Activated B cell treated with CpG ODN at 0.5 μM for 24 hours (primary cell): ENCODE results near the gene ESRP2. TPM values are rescaled to one million over a fixed set of nuclear protein-coding genes. Genes with fewer than 3 reads are reported as not detected.

Experiments
- ATAC-seq: fragments of 200-7000 bp; cut with Tn5 transposase; one replicate; pipeline ENCODE4 v1.10.0; 2021; ENCODE audit warnings: low read depth, mild to moderate bottlenecking, moderate library complexity
- CTCF ChIA-PET: fragments of 350-600 bp; sonication (Branson Sonifier 250); formaldehyde crosslinking; loops from one replicate; lab custom pipeline; 2021; ENCODE audit warnings: antibody characterized with exemption; lab: Charles Lee
- POLR2A ChIA-PET: fragments of 350-600 bp; sonication (Branson Sonifier 250); formaldehyde crosslinking; loops from one replicate; lab custom pipeline; 2021; ENCODE audit warnings: antibody characterized with exemption; lab: Charles Lee
- DNase-seq: peaks from one replicate; pipeline ENCODE4 v3.0.0; 2022
- H3K27ac Mint-ChIP-seq: one replicate; pipeline ENCODE4 v1.8.0; 2020; ENCODE audit warnings: mixed read lengths
- H3K27me3 Mint-ChIP-seq: one replicate; pipeline ENCODE4 v1.8.0; 2021; ENCODE audit warnings: mixed read lengths
- H3K36me3 Mint-ChIP-seq: one replicate; pipeline ENCODE4 v1.8.0; 2021; ENCODE audit warnings: low read depth, mixed read lengths
- H3K4me1 Mint-ChIP-seq: one replicate; pipeline ENCODE4 v1.8.0; 2021; ENCODE audit warnings: mixed read lengths
- H3K4me3 Mint-ChIP-seq: one replicate; pipeline ENCODE4 v1.8.0; 2020; ENCODE audit warnings: mild to moderate bottlenecking, mixed read lengths
- H3K9me3 Mint-ChIP-seq: one replicate; pipeline ENCODE4 v1.8.0; 2020; ENCODE audit warnings: mixed read lengths
- CTCF ChIP-seq: fragments of 200-600 bp; IDR thresholded peaks from one replicate; pipeline ENCODE4 v1.8.0; 2022; ENCODE audit warnings: antibody characterized with exemption, mild to moderate bottlenecking
- intact Hi-C: fragments of 100-400 bp; cut with micrococcal nuclease; formaldehyde crosslinking; loops from one replicate; pipeline ENCODE4 v1.15.1; 2024
- total RNA-seq: library from RNA; stranded (reverse); gene quantifications from 2 replicates; pipeline ENCODE4 v1.2.3, GENCODE V29; 2022

The ESRP2 gene
- total RNA-seq, 1 donor from 2014 or later, result 0.40 TPM

- Mint-ChIP-seq H3K36me3 (peaks cover 24% of the 10 kb centered on the region), H3K9me3 (no peaks in the 10 kb centered on the region), H3K27me3 (no peaks in the 10 kb centered on the region), H3K4me3 (peak overlapping the region; percentile 96), H3K27ac (peak overlapping the region; percentile 95), H3K4me1 (peaks cover 53% of the 10 kb centered on the region)
- no peak for TF ChIP-seq CTCF
- DNase-seq (no peak), ATAC-seq (peak; percentile 10)
- ChIA-PET CTCF (interaction anchor here (2.5 to 9.0 kb wide), 2 partner anchors 46 to 60 kb away, joined by 30 to 321 read pairs; partner anchors contain the start of genes PRMT7 and SLC7A6OS), POLR2A (interaction anchor here (2.4 to 5.9 kb wide), 3 partner anchors 20 to 44 kb away, joined by 8 to 104 read pairs (median 61); partner anchors contain the start of genes PRMT7 and SLC7A6OS)
- intact Hi-C loops, result loop anchor here (1.0 to 2.0 kb wide), 3 partner anchors 10 to 246 kb away; partner anchors contain the start of gene ESRP2
Measured at GRCh38 chr16:68265078-68265920, 29.4 kb upstream of the ESRP2 start.

GRCh38 chr16:68264128-68265077 lies 28.5 kb upstream of the ESRP2 start, which contains the start of gene SLC7A6:
TSS of gene SLC7A6 (plus strand) at chr16:68264526. CDS start at chr16:68274727, 10,201 bp downstream.
- H3K27me3 Mint-ChIP-seq, result no peaks in the 10 kb centered on the region
- peak; percentile 79 for ATAC-seq
- H3K9me3 Mint-ChIP-seq, result no peaks in the 10 kb centered on the region
- intact Hi-C loops, result loop anchor here (1.0 to 5.0 kb wide), 7 partner anchors 11 to 868 kb away; partner anchors contain the start of genes CHTF8, ESRP2, PLA2G15 and SLC7A6OS
- peak; percentile 91 for DNase-seq
- peak within 1 kb of the TSS; percentile 96 for H3K4me3 Mint-ChIP-seq
- ChIA-PET POLR2A (interaction anchor here (0.6 to 5.9 kb wide), 14 partner anchors 8 to 1720 kb away, joined by 3 to 104 read pairs (median 6); partner anchors contain the start of genes NFATC3, PLA2G15, PRMT7 and SLC7A6OS), CTCF (interaction anchor here (0.6 to 9.0 kb wide), 20 partner anchors 9 to 784 kb away, joined by 3 to 321 read pairs (median 4); partner anchors contain the start of genes ATP6V0D1, PLA2G15, PRMT7 and SLC7A6OS)
- H3K27ac Mint-ChIP-seq, result peak within 1 kb of the TSS; percentile 98
- peaks cover 49% of the 10 kb centered on the region for H3K4me1 Mint-ChIP-seq
- H3K36me3 Mint-ChIP-seq, result peaks cover 20% of the 10 kb centered on the region
- TF ChIP-seq CTCF, result no peak

GRCh38 chr16:68263559-68264127 lies 27.7 kb upstream of the ESRP2 start:
- peaks cover 47% of the 10 kb centered on the region for H3K4me1 Mint-ChIP-seq
- peak overlapping the region; percentile 95 for H3K4me3 Mint-ChIP-seq
- no peak for TF ChIP-seq CTCF
- CTCF ChIA-PET, result interaction anchor here (0.6 to 9.0 kb wide), 19 partner anchors 10 to 783 kb away, joined by 3 to 321 read pairs (median 4); partner anchors contain the start of genes ATP6V0D1, PLA2G15, PRMT7 and SLC7A6OS
- H3K9me3 Mint-ChIP-seq, result no peaks in the 10 kb centered on the region
- H3K27me3 Mint-ChIP-seq, result no peaks in the 10 kb centered on the region
- H3K36me3 Mint-ChIP-seq, result peaks cover 17% of the 10 kb centered on the region
- POLR2A ChIA-PET, result interaction anchor here (0.6 to 5.9 kb wide), 14 partner anchors 9 to 1719 kb away, joined by 3 to 104 read pairs (median 6); partner anchors contain the start of genes NFATC3, PLA2G15, PRMT7 and SLC7A6OS
- DNase-seq (no peak), ATAC-seq (no peak)
- intact Hi-C loops, result loop anchor here (1.0 to 5.0 kb wide), 6 partner anchors 18 to 869 kb away; partner anchors contain the start of genes CHTF8, ESRP2, PLA2G15 and SLC7A6OS
- peak overlapping the region; percentile 98 for H3K27ac Mint-ChIP-seq

GRCh38 chr16:68259007-68259825 lies 23.3 kb upstream of the ESRP2 start:
- ChIA-PET CTCF (interaction anchor here (5.4 to 9.0 kb wide), 2 partner anchors 29 to 66 kb away, joined by 166 to 321 read pairs; no protein-coding TSS in a partner anchor), POLR2A (interaction anchor here (1.4 kb wide), 1 partner anchor 52 kb away, joined by 5 read pairs; the partner anchor contains the start of genes PRMT7 and SLC7A6OS)
- no peak for DNase-seq
- Mint-ChIP-seq H3K36me3 (peaks cover 11% of the 10 kb centered on the region), H3K4me3 (no peak overlapping the region), H3K27me3 (no peaks in the 10 kb centered on the region), H3K27ac (no peak overlapping the region), H3K9me3 (no peaks in the 10 kb centered on the region), H3K4me1 (peaks cover 43% of the 10 kb centered on the region)
- intact Hi-C loops, result no loop called here
- no peak for ATAC-seq
- no peak for TF ChIP-seq CTCF
